GM20000 (cell line): ENCODE measurements around the gene TRANK1.

Source experiments
- DNase-seq: peaks from one replicate; pipeline ENCODE4 v3.0.0; 2012; ENCODE audit warnings: low spot score
- TF ChIP-seq, protein P1 (sequence below): IDR thresholded peaks from 2 replicates; pipeline ENCODE4 v1.5.1; 2012; ENCODE audit warnings: mild to moderate bottlenecking, control low read depth; ENCODE audit errors: extremely low read depth, missing control alignments

TRANK1 gene

DNA sequence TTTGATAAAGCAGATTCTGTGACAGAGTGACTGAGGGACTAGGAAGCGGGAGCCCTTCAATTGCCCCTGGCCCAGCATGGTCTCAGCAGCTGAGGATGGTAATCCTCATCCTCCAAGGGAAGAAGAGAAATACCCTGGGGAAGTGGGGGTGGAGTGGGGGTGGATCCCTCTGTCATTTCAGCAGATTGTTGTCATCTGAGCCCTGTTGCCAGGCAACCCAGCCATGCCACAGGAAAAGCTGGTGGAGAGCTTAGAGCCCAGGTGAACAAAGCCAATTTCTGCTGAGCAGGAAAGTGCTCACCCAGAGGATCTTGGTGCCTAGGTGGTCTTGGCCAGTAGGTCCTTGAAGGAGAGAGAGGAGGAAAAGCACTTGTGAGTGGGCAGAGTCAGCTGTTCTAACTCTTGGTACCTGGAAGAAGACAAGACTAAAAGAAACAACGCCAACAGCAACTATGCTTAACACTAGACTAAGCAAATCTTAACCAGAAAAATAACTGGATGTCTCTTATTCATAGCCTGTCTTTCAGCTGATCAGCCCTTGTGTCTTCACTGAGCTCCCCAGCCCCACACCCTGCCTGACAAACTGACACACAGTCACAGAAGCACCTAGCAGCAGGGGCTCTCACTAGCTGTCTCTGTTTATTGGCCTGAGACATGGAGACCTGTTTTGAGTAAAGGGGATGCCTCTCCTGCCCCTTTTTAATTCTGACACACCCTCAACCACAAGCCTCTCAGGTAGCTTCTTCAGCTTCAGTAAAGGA is 140.4 kb downstream of the TRANK1 start:
- DNase-seq: no peak

DNA sequence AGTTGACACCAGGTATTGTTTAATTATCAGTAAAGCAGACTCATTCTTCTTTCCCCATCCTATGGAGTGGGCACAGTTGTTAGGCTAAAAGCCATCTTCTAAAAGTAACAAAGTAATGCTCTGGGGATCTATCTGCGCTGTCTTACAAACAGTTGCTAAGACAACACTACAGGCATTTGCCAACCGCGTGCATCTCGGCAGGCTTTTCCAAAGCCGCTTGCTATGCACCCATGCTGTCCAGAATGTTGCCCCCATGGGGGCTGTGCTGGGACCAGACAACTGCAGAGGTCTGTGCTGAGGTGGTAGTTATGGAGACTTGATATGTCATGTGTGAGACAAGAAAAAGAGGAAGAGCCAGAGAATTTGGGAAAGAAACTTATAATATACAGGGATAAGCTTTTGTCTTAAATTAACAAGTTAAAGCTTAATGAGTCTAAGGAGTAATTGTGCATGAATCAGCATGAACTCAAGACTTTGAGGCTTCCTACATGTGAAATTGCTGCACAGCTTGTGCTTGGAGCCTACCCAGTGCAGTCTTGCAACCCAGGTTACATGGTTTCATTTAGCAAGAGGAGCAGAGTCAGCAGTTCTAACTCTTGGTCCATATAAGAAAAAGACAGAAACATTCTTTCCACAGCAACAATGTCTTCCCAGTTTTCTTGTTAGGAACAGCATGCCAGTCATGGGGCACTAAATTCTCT is 141.6 kb downstream of the TRANK1 start:
- no peak for DNase-seq
- TF ChIP-seq, protein P1, sequence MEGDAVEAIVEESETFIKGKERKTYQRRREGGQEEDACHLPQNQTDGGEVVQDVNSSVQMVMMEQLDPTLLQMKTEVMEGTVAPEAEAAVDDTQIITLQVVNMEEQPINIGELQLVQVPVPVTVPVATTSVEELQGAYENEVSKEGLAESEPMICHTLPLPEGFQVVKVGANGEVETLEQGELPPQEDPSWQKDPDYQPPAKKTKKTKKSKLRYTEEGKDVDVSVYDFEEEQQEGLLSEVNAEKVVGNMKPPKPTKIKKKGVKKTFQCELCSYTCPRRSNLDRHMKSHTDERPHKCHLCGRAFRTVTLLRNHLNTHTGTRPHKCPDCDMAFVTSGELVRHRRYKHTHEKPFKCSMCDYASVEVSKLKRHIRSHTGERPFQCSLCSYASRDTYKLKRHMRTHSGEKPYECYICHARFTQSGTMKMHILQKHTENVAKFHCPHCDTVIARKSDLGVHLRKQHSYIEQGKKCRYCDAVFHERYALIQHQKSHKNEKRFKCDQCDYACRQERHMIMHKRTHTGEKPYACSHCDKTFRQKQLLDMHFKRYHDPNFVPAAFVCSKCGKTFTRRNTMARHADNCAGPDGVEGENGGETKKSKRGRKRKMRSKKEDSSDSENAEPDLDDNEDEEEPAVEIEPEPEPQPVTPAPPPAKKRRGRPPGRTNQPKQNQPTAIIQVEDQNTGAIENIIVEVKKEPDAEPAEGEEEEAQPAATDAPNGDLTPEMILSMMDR: no peak

More for the DNA sequence above, 140.4 kb downstream of the TRANK1 start:
- TF ChIP-seq, protein P1: no peak

DNA sequence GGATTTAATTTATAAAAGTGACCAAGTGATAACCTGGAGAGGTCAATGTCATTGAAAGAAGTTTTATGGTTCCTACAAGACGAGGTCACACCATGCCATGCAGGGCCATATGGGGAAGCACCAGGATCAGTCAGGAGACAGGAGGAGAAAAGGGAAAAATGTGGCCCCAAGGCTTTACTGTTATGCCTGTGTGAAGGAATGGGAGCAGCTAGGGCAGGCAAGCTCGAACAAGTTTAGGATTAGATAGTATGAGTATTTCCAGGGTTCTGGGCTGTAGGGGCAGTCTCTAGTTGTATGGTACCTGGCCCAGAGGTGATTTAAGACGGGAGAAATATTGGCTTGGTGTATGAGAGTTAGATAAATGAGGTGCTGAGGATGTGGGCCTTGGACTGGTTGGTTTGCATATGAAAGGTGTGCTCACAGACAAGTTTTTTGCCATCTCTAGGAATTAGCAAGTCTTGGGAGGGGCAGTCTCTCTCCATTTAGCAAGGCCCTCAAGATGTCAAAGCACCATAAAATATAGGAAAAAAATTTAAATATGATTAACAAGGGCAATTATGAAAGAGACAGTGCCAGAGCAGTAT is 144.2 kb downstream of the TRANK1 start:
- TF ChIP-seq, protein P1: no peak

DNA sequence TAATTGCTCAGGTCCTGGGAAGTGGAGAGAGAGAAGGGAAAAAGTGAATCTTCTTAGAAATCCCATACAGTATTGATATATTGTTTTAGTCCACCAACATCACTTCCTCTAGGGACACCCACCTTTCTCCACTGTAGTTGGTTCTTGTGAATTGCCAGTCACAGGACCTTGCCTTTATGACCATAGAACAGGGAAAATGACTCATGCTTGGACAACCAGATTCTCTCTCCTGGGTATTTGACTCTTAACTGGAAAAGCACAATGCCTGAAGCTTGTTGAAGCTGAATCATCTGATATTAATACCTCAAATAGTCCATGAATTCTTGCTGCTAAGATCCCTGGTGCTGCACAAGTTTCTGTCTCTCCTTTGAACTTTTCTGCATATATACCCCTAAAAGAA is 148.0 kb downstream of the TRANK1 start:
- no peak for DNase-seq
- TF ChIP-seq, protein P1: no peak

More for the DNA sequence above, 144.2 kb downstream of the TRANK1 start:
- DNase-seq: no peak

DNA sequence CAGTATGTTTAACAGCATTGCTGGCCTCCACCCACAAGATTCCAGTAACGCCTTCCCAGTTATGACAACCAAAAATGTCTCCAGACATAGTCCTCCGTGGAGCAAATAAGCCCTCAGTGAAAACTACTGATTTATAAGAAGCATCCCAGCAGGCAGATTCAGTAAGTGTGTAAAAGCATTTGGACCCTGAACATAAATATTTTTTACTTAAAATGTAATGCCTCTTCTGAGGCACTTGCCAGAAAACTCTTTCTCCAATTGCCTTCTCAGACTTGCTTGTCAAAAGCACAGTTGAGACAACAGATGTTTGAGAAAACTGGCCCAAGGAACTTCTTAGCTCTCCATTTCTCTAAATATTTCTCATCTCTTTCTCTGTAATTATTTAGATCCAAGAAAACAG is 148.7 kb downstream of the TRANK1 start:
- DNase-seq: no peak
- TF ChIP-seq, protein P1: no peak

DNA sequence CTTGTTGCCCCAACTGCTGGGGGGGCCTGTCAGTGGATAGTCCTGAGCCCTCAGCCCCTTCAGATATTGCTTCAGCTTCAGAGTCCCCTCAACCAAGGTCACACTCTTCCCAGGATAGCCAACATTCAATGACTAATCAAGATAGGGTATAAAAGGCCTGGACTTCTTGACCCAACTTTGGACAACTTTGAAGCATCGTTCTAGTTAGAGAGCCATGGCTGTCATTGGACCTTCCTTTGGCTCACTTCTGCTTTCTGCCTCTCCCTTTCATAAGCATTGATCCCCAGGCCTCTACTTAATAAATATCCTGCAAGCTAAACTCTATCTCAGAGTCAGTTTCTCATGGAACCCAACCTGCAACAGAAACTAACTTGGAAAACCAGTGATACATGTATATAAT is 149.2 kb downstream of the TRANK1 start:
- DNase-seq: no peak
- TF ChIP-seq, protein P1: no peak

DNA sequence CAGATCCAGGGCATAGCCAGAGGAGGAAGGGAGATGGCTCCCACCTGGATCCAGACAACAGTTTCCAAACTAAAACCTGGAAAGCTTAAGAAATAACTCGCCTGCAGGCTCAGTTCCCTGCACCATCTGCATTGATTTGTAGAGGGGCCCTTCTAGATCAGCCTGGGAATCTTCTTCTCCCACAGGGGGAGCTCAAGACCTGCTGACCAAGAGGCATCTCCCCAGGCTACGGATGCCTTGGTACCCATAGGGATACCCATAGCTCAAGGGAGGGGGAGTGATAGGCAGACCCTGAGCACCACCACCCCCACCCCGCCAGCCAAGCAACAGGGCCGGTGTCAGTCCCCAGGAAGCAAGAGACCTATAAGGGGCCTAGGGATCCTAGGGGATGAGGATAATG is 152.5 kb downstream of the TRANK1 start:
- TF ChIP-seq, protein P1: peak; percentile 7
- DNase-seq: peak; percentile 35
